BLaER1 (cell line): ENCODE results near the gene MAPK10.
"Not testable (repeated sequence)": the region's sequence is repeated elsewhere in the genome, so short reads cannot be mapped to it uniquely, and the experiment has no call there.

Source experiments
- H3K27ac ChIP-seq: shearing (Covaris generic); formaldehyde crosslinking; 2 replicates; pipeline ENCODE4 v1.8.1; 2022
- H3K27me3 ChIP-seq: shearing (Covaris generic); formaldehyde crosslinking; 2 replicates; pipeline ENCODE4 v1.8.1; 2022
- H3K36me3 ChIP-seq: shearing (Covaris generic); formaldehyde crosslinking; 2 replicates; pipeline ENCODE4 v1.8.1; 2022
- H3K4me1 ChIP-seq: shearing (Covaris generic); formaldehyde crosslinking; 2 replicates; pipeline ENCODE4 v1.8.1; 2022
- H3K4me2 ChIP-seq: shearing (Covaris generic); formaldehyde crosslinking; 2 replicates; pipeline ENCODE4 v1.8.1; 2022
- H3K4me3 ChIP-seq: shearing (Covaris generic); formaldehyde crosslinking; 2 replicates; pipeline ENCODE4 v1.8.1; 2022
- H3K9ac ChIP-seq: shearing (Covaris generic); formaldehyde crosslinking; 2 replicates; pipeline ENCODE4 v1.8.1; 2022
- H3K9me3 ChIP-seq: shearing (Covaris generic); formaldehyde crosslinking; 2 replicates; pipeline ENCODE4 v1.8.1; 2022
- H4K20me1 ChIP-seq: shearing (Covaris generic); formaldehyde crosslinking; 2 replicates; pipeline ENCODE4 v1.8.1; 2022
- Cebpa-rat ChIP-seq: shearing (Covaris generic); IDR thresholded peaks from 2 replicates; pipeline ENCODE4 v1.8.1; 2022

MAPK10 gene

DNA sequence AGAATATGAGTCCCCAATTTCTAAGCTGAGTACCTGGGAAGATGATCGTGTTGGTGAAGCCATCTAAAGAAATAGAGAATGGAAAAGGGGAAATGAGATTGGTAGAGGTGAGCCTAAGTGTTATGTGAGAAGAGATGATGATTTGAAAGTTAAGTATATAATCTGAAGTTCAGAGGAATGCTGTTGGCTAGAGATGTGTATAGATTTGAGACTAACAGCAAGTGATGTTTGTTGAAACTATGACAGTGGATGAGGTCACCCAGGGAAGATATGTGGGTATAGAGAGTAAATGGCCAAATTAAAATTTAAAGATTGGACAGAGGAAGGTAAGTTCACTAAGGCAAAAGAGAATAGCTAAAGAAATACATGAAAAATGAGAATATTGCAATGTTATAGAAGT is 324.2 kb downstream of the MAPK10 start:
- TF ChIP-seq Cebpa-rat: no peak
- H3K4me2 ChIP-seq: peak overlapping the region; percentile 64; the same call in 1 of the 2 replicates

GRCh38 chr4:86034616-86035015 is 325.2 kb downstream of the MAPK10 start:
- no peak for TF ChIP-seq Cebpa-rat
- no peak overlapping the region for H3K4me2 ChIP-seq
- no peaks in the 10 kb centered on the region for H3K36me3 ChIP-seq

More for the DNA sequence above, 324.2 kb downstream of the MAPK10 start:
- Histone ChIP-seq H3K27ac (no peak overlapping the region), H3K27me3 (no peaks in the 10 kb centered on the region), H4K20me1 (no peaks in the 10 kb centered on the region), H3K36me3 (no peaks in the 10 kb centered on the region), H3K9me3 (no peaks in the 10 kb centered on the region), H3K4me3 (no peak overlapping the region), H3K4me1 (peaks cover 33% of the 10 kb centered on the region), H3K9ac (no peak overlapping the region)

GRCh38 chr4:86033171-86033570 is 326.7 kb downstream of the MAPK10 start:
- no peak overlapping the region for H3K9ac ChIP-seq
- no peak overlapping the region for H3K4me3 ChIP-seq
- no peaks in the 10 kb centered on the region for H3K9me3 ChIP-seq
- 0 out of 2 replicates have a peak overlapping the region, but pooled peaks have one; percentile 25 for H3K27ac ChIP-seq
- H3K4me1 ChIP-seq: peaks cover 33% of the 10 kb centered on the region
- H3K36me3 ChIP-seq: no peaks in the 10 kb centered on the region
- TF ChIP-seq Cebpa-rat: no peak
- no peaks in the 10 kb centered on the region for H4K20me1 ChIP-seq
- H3K27me3 ChIP-seq: no peaks in the 10 kb centered on the region
- peak overlapping the region; percentile 70 for H3K4me2 ChIP-seq

More at GRCh38 chr4:86034616-86035015, 325.2 kb downstream of the MAPK10 start:
- Histone ChIP-seq H3K27ac (no peak overlapping the region), H3K9me3 (no peaks in the 10 kb centered on the region), H3K4me1 (peaks cover 33% of the 10 kb centered on the region), H3K27me3 (no peaks in the 10 kb centered on the region), H3K4me3 (no peak overlapping the region), H3K9ac (no peak overlapping the region), H4K20me1 (no peaks in the 10 kb centered on the region)

- H4K20me1 ChIP-seq: no peaks in the 10 kb centered on the region
- H3K27ac ChIP-seq: no peak overlapping the region
- H3K4me1 ChIP-seq: peaks cover 33% of the 10 kb centered on the region
- no peaks in the 10 kb centered on the region for H3K36me3 ChIP-seq
- no peak overlapping the region for H3K9ac ChIP-seq
- no peaks in the 10 kb centered on the region for H3K9me3 ChIP-seq
- no peak overlapping the region for H3K4me3 ChIP-seq
- peak overlapping the region; percentile 70 for H3K4me2 ChIP-seq
- no peaks in the 10 kb centered on the region for H3K27me3 ChIP-seq
- TF ChIP-seq Cebpa-rat: no peak
These were observed 327.3 kb downstream of the MAPK10 start for GRCh38 chr4:86032476-86033022.

GRCh38 chr4:86031927-86032326 is 327.9 kb downstream of the MAPK10 start:
- H3K27me3 ChIP-seq: no peaks in the 10 kb centered on the region
- no peak overlapping the region for H3K27ac ChIP-seq

DNA sequence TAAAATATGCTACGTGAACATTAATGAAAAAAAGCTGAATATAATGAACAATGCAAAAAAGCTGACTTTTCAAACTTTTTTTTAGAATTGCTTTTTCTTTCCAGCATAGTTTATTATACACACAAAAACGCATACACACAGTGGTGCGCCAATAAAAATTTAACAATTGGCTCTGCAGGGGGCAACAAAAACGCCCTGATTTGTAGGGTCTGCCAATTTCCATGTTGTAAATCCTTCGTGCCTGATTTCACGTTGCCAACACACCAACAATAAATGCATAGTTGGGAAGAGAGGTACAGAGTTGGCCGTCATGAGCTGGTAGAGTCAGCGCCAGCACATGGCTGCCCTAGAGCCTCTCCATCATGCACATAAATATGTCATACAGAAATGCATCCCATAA is 333.1 kb downstream of the MAPK10 start:
- Histone ChIP-seq H3K4me1 (peaks cover 16% of the 10 kb centered on the region), H3K4me3 (no peak overlapping the region), H4K20me1 (no peaks in the 10 kb centered on the region), H3K27ac (no peak overlapping the region), H3K4me2 (no peak overlapping the region), H3K27me3 (no peaks in the 10 kb centered on the region), H3K36me3 (no peaks in the 10 kb centered on the region), H3K9me3 (peaks cover 4% of the 10 kb centered on the region), H3K9ac (no peak overlapping the region)
- no peak for TF ChIP-seq Cebpa-rat

More at GRCh38 chr4:86031927-86032326, 327.9 kb downstream of the MAPK10 start:
- H3K9ac ChIP-seq: no peak overlapping the region
- peak overlapping the region; percentile 70; the same call in 1 of the 2 replicates for H3K4me2 ChIP-seq
- TF ChIP-seq Cebpa-rat: no peak
- H3K9me3 ChIP-seq: no peaks in the 10 kb centered on the region
- H3K36me3 ChIP-seq: no peaks in the 10 kb centered on the region
- H3K4me1 ChIP-seq: peaks cover 27% of the 10 kb centered on the region
- no peak overlapping the region for H3K4me3 ChIP-seq
- no peaks in the 10 kb centered on the region for H4K20me1 ChIP-seq

GRCh38 chr4:86021671-86022070 is 338.2 kb downstream of the MAPK10 start:
- not testable (repeated sequence) for H3K9ac ChIP-seq, H3K36me3 ChIP-seq, H3K4me3 ChIP-seq, H3K27me3 ChIP-seq, H4K20me1 ChIP-seq, H3K9me3 ChIP-seq, H3K4me2 ChIP-seq, H3K27ac ChIP-seq
- H3K4me1 ChIP-seq: peaks cover 16% of the 10 kb centered on the region

GRCh38 chr4:86019906-86020305 is 339.9 kb downstream of the MAPK10 start:
- H3K27me3 ChIP-seq: no peaks in the 10 kb centered on the region
- no peak overlapping the region for H3K9ac ChIP-seq
- no peak overlapping the region for H3K27ac ChIP-seq
- H3K9me3 ChIP-seq: peaks cover 9% of the 10 kb centered on the region
- H3K4me3 ChIP-seq: no peak overlapping the region
- peaks cover 19% of the 10 kb centered on the region for H3K4me1 ChIP-seq
- H4K20me1 ChIP-seq: no peaks in the 10 kb centered on the region
- H3K4me2 ChIP-seq: no peak overlapping the region
- no peak for TF ChIP-seq Cebpa-rat
- no peaks in the 10 kb centered on the region for H3K36me3 ChIP-seq

- Histone ChIP-seq H3K36me3 (no peaks in the 10 kb centered on the region), H3K9me3 (peaks cover 9% of the 10 kb centered on the region), H4K20me1 (no peaks in the 10 kb centered on the region), H3K27ac (no peak overlapping the region), H3K27me3 (no peaks in the 10 kb centered on the region), H3K4me2 (no peak overlapping the region), H3K9ac (no peak overlapping the region), H3K4me3 (no peak overlapping the region), H3K4me1 (peaks cover 19% of the 10 kb centered on the region)
- no peak for TF ChIP-seq Cebpa-rat
These were observed 340.5 kb downstream of the MAPK10 start for GRCh38 chr4:86019362-86019761.

DNA sequence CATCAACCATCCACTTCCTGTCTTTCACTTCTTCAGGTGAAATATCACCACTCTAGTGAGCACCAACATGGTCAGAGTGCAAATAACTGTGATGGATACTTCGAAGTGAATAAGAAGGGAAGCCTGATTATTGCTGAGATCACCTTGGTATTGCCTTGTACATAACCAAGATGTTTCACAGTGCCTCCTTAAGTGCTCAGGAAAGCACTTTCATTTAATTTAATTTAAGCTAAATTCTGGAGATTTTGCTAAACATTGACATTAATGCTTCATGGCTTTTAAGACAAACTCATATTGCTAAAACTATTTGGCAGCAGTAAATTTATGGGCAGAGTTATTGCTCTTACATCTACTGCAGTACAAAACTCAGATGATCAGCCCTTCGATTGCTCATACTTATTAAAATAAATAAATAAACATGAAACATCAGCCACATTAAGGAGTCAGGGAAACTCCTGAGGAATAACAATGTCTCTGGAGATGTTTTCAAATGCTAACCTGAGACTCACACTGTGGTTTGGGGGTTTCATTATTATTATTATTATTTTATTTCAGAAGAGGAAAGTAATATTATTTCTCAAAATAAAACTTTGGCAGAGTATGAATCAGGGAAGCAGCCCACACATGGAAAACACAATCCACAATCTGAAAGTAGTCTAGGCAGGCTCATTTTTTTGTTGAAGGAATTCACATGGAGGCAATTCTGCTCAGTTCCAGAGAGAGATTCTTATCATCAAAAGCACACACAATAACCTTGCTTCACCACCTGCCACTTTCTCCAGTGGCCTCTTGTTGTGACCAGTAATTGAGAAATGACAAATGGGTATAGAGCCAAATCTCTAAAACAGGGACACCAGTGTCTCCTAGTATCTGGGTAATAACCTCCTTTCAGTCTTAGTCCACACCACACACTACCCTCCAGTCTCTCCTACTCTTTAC is 344.2 kb downstream of the MAPK10 start:
- no peaks in the 10 kb centered on the region for H3K9me3 ChIP-seq
- H3K9ac ChIP-seq: no peak overlapping the region
- H4K20me1 ChIP-seq: no peaks in the 10 kb centered on the region
- H3K27ac ChIP-seq: no peak overlapping the region
- H3K4me3 ChIP-seq: no peak overlapping the region
- H3K4me2 ChIP-seq: peak overlapping the region; percentile 67
- TF ChIP-seq Cebpa-rat: no peak
- no peaks in the 10 kb centered on the region for H3K27me3 ChIP-seq
- H3K36me3 ChIP-seq: no peaks in the 10 kb centered on the region
- peaks cover 19% of the 10 kb centered on the region for H3K4me1 ChIP-seq
